ENCODE measurements around the gene TRABD.

DNA sequence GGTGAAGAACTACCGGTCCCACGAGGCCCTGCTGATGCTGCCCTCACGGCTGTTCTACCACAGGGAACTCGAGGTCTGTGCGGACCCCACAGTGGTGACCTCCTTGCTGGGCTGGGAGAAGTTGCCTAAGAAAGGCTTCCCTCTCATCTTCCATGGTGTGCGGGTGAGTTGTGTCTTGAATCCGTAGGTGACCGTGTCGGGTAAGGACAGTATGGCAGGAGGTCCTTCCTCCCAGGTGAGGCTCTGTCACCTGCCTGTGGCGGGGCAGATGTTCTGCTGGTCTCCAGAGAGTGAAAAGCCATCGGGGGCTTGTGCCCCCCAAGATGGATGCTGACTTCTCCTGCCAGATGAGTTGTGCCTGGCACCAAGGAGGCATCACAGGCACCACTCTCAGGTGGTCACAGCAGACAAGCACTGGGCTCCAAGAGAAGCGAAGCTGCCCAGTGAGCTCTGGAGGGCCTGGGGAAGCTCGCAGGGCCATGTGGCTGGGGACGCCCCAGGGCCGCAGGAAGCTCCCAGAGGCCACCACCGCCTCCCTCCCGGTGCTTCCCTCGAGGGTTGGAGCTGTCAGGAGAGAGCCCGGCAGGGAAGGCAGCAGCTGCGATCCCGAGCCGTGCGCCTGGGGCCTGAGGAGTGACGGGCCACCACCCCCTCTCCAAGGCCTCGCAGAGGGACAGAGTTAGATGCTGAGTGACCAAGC, 32.5 kb upstream of the TRABD start:
- TF ChIP-seq, protein P1, sequence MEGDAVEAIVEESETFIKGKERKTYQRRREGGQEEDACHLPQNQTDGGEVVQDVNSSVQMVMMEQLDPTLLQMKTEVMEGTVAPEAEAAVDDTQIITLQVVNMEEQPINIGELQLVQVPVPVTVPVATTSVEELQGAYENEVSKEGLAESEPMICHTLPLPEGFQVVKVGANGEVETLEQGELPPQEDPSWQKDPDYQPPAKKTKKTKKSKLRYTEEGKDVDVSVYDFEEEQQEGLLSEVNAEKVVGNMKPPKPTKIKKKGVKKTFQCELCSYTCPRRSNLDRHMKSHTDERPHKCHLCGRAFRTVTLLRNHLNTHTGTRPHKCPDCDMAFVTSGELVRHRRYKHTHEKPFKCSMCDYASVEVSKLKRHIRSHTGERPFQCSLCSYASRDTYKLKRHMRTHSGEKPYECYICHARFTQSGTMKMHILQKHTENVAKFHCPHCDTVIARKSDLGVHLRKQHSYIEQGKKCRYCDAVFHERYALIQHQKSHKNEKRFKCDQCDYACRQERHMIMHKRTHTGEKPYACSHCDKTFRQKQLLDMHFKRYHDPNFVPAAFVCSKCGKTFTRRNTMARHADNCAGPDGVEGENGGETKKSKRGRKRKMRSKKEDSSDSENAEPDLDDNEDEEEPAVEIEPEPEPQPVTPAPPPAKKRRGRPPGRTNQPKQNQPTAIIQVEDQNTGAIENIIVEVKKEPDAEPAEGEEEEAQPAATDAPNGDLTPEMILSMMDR (IDR thresholded peaks at IDR 0.05), result no peak
- no peak for TF ChIP-seq POLR2A (IDR thresholded peaks at IDR 0.05)
